GM18858 (cell line): ENCODE data around the gene MAML2.

ENCODE experiments used
- ATAC-seq: cut with Tn5 transposase; IDR thresholded peaks from one replicate; pipeline ENCODE4 v1.9.1; 2021; ENCODE audit not compliant: unreplicated experiment

Gene MAML2

DNA sequence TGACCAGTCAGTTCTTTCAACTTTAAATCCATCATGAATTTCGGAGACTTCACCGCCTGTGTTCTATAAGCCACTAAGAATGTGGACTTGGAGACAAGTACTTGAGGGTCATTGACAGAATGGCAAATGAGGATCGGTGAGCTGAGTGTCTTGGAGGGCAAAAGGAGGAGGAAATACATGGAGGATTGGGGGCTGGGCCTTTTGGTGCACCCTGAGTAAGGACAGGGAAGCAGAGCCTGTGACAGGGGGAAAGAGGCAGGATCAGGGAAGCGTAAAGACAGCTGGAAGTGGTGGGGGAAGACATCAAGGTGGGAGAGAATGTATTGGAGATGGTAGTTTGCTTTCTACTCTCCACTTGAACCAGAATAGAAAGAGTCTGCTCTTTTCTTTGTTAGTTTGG, 348.7 kb downstream of the MAML2 start:
- no peak for ATAC-seq

DNA sequence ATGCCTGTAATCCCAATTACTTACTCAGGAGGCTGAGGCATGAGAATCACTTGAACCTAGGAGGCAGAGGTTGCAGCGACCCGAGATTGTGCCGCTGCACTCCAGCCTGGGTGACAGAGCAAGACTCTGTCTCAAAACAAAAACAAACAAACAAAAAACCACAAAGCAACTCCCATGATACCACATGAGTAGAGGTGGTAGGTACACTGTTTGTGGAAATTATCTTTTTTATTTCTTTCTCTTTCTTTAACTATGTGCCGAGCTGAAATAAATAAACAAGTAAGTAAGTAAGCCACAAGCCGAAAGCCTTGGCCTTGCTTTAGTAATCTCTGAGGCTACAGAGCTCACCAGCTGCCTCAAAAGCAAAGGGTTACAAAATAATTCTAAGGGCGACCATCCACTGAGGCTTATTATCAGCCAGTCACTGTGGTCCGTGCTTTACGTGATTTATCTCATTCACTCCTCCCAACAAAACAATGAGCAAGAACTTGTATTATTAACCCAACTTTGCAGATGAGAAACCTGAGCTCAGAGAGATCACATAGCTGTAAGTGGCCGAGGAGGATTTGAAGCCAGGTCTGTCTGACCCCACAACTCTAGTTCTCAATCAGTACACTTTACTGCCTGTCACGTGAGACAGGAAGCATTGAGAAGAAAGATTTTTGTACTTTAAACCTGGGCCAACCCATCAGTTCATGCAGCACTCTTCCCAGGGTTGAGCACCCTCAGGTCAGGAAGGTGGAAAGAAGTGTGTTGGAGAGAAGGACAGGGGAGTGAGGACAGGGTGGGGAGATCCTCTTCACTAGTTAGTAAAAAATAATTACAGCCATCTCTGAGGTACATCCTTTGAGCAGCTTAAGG, 349.3 kb downstream of the MAML2 start:
- no peak for ATAC-seq

DNA sequence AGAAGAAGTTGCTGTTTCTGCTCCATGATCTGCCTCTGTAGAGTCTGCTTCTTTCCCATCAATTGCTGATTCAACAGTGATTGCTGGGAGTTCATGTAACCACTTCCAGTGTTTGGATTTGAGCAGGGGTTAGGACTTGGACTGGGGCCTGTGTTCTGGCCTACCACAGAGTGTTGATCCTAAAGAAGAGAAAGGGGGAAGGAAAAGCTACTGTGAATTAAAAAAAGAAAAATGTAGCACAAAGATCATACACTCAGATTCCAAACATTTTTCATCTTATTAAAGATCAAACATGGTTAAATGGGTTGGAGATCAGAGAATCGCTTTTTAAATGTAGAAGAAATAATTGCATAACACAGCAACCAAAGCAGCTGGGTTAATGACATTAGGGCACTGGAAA, 351.4 kb downstream of the MAML2 start:
- no peak for ATAC-seq

DNA sequence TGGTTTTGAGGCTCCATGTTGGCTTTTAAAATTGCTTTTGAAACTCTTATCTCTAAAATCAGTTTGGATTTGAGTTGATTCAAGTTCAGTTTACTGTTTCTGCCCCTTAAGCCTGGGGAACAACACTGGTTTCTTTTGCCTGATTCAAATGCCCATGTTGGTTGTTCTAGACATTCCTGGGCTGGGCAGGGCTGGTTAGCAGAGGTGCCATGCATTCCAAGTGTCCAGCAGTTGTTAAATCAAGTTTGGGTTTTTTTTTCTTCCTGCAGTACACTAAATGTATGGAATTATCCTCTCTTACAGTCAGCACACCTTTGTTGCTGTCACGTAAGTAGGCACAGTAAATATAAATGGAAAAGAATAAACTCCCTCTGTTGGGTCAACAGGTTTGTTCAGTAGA, 351.9 kb downstream of the MAML2 start:
- no peak for ATAC-seq

DNA sequence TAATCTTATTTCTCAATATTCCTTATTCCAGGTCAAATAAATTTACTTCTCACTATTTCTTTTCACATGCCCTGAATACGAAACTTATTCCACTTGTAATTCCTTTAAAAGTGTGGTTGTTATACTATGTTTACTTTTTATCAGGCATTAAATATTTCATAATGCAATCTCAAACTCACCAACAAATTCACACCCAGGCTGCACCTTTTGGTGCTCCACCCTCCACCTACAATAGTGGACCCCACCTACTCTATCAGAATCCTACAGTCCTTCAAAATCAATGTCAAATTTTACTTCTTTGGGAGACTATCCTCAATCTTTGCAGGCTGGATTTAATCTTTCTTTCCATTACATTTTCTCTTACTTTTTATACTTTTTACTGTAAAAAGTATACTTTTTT, 353.2 kb downstream of the MAML2 start:
- ATAC-seq: no peak

DNA sequence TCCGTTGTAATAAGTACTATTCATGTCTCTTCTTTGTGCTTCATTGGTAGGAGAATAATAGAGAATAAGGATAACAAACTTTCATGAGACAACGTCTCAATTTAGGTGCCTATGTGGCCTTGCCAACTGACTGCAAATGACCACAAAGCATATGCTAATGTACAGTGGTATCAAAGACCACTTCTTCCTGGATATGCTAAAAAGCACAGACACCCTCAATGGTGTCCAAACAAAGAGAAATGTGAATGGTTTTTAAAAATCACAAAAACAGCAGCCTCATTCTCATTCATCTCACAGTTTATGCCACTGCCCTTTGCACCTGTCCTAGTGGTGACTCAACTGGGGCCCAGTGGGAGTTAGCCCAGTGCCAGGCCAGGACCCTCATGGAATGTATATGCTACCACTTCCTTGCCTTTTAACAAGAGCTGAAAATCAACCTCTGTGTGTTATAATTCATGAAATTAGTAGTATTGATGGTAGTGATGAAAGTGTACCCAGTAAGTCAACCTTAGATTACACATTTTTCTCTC, 353.9 kb downstream of the MAML2 start:
- ATAC-seq: no peak

DNA sequence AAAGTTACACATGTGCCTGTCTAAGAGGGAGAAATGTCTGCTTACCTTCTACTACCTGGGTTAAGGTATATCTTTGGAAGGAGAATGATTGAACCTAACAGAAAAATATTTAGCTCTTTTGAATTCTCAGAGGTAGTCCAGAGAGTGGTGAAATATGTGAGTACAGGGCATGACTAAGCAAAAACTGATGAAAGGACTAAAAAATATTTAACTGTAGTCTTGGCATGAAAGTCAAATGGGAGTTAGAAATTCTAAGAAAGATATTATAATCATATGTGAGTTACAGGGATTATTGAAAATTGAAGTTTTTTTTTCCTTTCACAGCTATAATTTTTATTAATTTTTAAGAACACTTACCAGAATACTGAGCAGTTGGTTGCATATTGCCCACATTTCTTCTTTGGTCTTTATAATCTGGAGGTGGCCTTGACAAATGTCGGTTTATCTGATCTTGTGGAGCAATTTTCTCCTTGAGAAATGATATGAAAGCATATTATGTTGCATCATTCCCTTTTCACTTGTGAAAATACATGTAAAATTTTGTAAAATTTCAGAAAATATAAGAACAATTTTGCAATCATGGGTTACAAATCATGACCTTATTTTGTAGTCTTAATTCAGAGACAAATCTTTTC, 357.7 kb downstream of the MAML2 start:
- no peak for ATAC-seq

DNA sequence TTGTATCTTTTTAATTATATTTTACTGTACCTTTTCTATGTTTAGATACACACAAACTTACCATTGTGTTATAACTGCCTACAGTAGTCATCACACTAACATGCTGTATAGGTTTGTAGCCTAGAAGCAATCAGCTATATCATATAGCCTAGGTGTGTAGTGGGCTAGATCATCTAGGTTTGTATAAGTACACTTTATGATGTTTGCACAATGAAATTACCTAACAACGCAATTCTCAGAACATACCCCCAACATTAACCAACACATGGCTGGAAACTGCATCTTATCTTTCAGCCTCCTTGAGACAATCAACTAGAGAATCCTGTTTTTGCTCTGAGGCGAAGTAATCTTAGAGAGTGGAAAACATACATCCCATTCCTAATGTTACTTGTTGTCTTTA, 358.9 kb downstream of the MAML2 start:
- ATAC-seq: no peak

DNA sequence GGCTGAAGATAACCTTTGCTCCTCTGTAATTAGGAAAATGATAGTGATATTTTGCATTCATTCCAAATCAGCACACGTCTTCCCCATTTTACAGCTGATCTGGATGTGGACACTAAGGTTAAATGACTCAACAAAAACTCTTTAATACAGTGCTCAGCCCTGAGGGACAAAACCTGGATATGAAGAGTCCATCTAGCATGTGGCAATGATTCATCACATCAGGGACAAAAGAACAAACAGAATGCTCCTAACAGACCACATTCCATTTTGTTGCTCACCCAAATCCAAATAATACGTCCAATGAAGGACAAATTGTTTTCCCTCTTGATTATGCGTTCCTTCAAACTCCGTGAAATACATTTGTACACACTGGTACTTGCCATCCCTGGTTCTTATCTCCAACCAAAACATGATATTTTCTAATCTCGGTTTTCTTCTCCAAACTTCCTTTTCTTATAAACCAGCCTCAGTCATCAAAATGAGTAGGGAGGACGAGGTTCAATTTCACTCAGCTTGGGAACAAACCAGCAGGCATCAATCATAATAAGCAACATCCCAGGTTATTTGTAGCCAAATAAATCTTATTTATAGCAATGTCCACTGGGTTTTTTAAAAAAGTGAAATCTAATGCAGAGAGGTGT, 365.3 kb downstream of the MAML2 start:
- no peak for ATAC-seq

DNA sequence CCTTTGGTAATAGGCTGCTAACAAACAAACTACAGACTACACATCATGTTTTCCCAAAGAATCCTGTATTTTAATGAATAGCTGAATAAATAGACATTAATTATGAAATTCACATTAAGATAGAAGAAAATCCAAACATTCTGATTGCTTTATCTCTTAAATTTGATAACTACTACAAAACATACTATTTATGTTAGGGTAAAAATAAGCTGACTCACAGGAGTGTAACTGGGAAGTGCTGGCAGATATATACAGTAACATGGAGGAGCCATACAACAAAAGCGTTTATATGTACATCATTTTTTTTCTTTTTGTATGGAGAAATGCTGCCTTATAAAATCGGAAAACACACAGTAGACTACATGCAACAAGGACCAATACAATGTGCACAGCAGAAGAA, 366.4 kb downstream of the MAML2 start:
- no peak for ATAC-seq

DNA sequence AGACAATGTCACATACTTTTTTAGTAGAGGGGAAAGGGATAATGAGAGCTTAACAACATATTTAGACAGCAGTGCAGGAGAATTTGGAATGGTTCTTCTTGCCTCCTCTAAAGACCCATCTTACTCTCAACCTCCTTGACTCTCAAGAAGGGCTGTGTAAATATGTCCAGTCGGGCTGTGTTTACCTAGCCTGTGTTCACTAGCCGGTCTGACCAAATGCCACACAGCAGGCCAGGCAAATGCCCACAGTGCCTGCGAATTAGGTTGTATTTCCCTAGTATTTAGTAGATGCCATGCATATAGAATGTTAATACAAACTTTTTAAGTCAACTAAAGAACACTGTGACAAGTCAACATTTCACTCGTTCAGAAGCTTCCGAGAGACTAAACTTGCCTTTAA, 367.7 kb downstream of the MAML2 start:
- ATAC-seq: no peak

DNA sequence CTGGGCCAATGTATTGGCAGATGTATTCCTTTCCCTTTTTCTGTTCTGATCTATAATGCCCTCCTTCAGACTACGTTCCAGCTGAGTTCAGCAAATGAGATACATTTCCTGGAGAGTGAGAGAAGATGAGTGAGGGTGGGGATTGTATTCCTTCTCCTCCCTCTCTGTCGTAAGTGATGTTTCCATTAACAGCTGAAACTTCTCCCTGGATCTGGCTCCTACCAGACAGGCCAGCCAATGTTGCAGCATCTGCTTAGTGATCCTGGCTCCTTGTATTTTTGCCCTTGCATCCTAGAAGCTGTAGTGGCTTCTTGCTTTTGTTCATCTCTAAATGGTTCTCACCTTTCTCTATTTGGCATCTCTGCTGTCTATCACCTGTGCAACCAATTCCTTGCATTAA, 370.9 kb downstream of the MAML2 start:
- ATAC-seq: no peak

DNA sequence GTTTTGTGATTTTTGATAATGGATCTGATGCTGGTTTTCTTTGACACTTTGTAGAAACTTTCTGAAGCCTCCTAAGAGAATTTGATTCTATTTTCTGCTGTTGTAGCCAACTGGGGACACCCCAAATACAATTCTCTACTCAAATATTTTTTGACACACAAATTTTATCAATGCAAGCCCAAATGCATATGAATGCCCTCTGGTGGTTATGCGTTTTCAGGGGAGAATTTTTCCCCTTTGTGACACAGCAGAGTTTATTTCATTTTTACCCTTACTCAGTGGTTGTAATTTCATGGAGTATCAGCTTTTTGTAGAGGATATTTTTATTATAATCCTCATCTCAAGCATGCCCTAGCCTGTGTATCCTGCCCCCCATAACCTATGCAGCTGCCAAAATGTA, 374.4 kb downstream of the MAML2 start:
- no peak for ATAC-seq

DNA sequence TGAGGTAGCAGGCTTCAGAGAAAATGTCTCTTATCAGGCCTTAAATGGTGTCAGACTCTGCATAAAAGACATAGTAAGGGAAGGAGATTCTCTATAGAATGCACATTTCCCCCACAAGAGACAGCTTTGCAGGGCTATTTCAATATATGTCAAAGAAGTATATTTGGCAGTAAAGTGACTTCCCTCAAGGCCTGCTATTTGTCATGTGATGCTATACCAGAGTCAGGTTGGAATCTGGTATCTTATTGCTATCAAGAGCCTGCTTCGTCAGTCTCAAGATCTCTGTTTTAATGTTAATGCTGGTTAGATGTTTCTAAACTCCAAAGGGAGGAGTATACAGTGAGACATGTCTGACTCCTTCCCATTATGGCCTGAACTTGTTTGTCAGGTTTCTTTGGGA, 378.7 kb downstream of the MAML2 start:
- no peak for ATAC-seq

DNA sequence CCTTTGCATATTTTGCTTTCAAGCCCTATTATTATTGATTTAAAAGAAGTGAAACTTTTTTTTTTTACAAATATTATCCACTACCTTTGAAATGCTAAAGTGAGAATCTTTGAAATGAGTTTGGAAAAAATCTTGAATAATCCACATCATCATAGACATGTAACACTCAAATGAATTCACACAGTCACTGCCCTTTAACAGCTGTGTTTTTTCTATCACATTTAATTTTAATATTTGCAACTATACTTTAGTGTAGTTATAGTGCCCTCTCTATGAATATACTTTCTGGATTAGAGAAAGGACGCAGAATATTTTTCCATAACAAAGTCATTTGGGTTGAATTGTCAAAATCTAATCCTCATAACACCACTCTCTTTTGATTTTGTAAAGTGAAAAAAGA, 381.2 kb downstream of the MAML2 start:
- no peak for ATAC-seq

DNA sequence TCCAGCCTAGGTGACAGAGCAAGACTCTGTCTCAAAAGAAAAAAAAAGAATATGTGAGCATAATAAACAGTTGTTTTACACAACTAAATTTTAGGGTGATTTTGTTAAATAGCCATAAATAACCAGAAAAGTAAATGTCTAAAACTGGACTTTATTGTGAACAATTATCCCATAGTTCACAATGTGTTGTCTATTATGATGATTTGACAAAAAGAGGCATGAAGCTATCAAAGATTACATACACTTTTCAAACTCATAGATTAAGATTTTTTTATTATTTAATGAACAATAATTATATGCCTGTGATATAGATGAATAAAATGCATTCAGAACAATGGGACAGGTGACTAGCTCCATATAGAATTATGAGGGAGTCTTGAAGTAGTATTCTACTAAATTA, 392.1 kb downstream of the MAML2 start:
- no peak for ATAC-seq

DNA sequence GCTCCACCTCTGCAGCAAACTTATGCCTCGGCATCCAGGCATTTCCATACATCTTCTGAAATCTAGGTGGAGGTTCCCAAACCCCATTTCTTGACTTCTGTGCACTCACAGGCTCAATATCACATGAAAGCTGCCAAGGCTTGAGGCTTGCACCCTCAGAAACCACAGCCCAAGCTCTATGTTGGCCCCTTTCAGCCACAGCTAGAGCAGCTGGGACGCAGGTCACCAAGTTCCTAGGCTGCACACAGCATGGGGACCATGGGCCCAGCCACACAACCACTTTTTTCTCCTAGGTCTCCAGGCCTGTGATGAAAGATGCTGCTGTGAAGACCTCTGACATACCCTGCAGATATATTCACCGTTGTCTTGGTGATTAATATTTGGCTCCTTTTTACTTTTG, 394.4 kb downstream of the MAML2 start:
- ATAC-seq: no peak

DNA sequence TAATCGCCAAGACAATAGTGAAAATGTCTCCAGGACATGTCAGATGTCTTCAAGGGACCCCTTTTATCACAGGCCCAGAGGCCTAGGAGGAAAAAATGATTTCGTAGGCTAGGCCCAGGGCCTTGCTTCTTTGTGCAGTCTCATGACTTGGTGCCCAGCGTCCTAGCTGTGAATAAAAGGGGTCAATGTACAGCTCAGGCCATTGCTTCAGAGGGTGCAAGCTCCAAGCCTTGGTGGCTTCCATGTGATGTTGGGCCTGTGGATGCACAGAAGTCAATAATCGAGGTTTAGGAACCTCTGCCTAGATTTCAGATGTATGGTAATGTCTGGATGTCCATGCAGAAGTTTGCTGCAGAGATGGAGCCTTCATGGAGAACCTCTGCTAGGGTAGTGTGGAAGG, 398.4 kb downstream of the MAML2 start:
- no peak for ATAC-seq

DNA sequence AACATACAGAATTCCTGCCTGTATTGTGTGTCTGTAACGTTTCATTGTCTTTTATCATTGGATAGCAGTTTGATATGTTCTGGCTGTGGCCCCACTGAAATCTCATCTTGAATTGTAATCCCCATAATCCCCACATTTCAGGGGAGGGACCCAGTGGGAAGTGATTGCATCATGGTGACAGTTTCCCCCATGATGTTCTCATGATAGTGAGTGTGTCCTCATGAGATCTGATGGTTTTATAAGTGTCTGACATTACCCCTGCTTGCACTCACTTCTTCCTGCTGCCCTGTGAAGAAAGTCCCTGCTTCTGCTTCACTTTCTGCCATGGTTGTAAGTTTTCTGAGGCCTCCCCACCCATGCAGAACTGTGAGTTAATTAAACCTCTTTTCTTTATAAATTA, 399.4 kb downstream of the MAML2 start:
- no peak for ATAC-seq

DNA sequence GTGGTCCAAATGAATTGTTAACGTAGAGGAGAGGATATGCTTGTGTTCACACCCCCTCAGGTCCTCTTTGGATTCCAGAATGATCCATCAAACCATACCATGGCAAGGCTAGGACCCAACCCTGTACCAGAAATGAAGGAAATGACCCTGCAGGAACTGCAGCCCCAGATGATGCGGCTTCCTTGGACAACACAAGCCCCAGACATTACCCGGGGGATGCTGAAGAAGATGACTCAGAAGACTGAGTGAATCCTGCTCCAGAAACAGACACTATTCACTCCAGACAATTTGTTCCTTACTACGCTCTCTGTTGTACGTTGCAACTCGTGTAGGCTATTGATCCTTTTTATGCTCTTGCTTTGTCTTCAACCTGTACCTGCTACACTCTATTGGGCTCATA, 403.9 kb downstream of the MAML2 start:
- no peak for ATAC-seq

DNA sequence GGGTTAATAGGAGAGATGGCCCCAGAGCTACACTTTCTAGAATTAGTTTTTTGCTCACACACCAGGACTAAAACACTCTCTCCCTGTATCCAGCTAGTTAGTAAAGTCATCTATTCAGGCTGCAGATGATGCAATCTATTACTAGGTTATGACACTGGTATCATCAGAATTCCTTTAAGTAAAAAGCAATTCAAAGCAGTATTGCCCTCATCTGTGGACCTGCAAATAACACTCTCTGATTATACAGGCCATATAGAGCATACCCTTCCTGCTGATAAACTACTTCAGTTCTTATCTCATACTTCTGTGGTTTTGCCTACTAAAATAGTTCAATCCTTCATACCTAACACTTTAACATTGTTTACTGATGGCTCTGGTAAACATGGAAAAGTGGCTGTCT, 405.6 kb downstream of the MAML2 start:
- ATAC-seq: no peak

DNA sequence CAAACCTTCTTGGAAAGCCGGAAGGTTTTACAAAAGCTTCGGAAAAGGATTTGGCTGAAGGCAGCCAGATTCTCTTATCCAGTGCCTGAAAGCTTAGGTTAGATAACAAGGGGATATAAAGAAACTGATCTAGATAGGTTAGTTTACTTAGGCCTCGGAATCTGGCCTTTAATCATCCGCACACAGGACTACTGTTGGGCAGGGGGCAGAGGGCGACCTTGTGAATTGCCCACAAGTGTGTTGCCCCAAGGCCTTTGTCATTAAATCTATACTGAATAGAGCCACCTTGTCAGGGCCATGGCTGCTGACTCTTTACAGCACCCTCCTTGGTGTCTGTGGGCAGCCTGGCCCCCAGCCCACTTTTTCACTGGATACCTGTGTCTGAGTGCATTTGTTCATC, 409.4 kb downstream of the MAML2 start:
- no peak for ATAC-seq
